IMR-90 (cell line): ENCODE data around the gene PRKAG3. TPM values are rescaled to one million over a fixed set of nuclear protein-coding genes. Genes with fewer than 3 reads are reported as not detected.

ENCODE experiments used
- ATAC-seq: fragments of 200-7000 bp; cut with Tn5 transposase; 2 replicates; pipeline ENCODE4 v1.9.1; 2020; ENCODE audit warnings: low read depth, mild to moderate bottlenecking, moderate library complexity
- BruUV-seq: library from RNA; stranded (reverse); fragments of 400-500 nt; replicated peaks from 2 replicates; lab custom pipeline; 2021; lab: Mats Ljungman, UMichigan
- CTCF ChIA-PET: fragments of 300-600 bp; formaldehyde crosslinking; extraction: SDS; loops from one replicate; lab custom pipeline; 2021; ENCODE audit warnings: antibody characterized with exemption; lab: Yijun Ruan, JAX
- POLR2A ChIA-PET: fragments of 300-600 bp; sonication (Branson Sonifier 250); formaldehyde crosslinking; loops from one replicate; lab custom pipeline; 2022; ENCODE audit warnings: antibody characterized with exemption; ENCODE audit not compliant: unreplicated experiment; lab: Charles Lee
- DNase-seq: peaks from one replicate; pipeline ENCODE4 v3.0.0; 2013
- H2AFZ ChIP-seq: replicated peaks from 2 replicates; pipeline ENCODE3; 2013; ENCODE audit warnings: low read length, mild to moderate bottlenecking; ENCODE audit not compliant: poor library complexity
- H2AK5ac ChIP-seq: 2 replicates; pipeline ENCODE4 v1.6.1; 2013; ENCODE audit warnings: low read depth, low read length, inconsistent platforms
- H2AK9ac ChIP-seq: replicated peaks from 2 replicates; pipeline ENCODE3; 2013; ENCODE audit warnings: mild to moderate bottlenecking, low read depth, low read length, moderate library complexity; ENCODE audit not compliant: poor library complexity
- H2BK120ac ChIP-seq: 2 replicates; pipeline ENCODE4 v1.6.1; 2013; ENCODE audit warnings: low read depth, low read length, inconsistent platforms
- H2BK15ac ChIP-seq: 3 replicates; pipeline ENCODE4 v1.6.1; 2013; ENCODE audit warnings: low read depth, low read length, inconsistent platforms
- H2BK20ac ChIP-seq: 2 replicates; pipeline ENCODE4 v1.6.1; 2013; ENCODE audit warnings: low read depth, mild to moderate bottlenecking, inconsistent platforms, low read length, moderate library complexity
- H2BK5ac ChIP-seq: 2 replicates; pipeline ENCODE4 v1.6.1; 2013; ENCODE audit warnings: mild to moderate bottlenecking, low read depth, low read length, inconsistent platforms; ENCODE audit not compliant: poor library complexity, severe bottlenecking
- H3K14ac ChIP-seq: replicated peaks from 2 replicates; pipeline ENCODE4 v1.6.1; 2013; ENCODE audit warnings: low read depth, low read length, inconsistent platforms
- H3K18ac ChIP-seq: 2 replicates; pipeline ENCODE4 v1.6.1; 2013; ENCODE audit warnings: low read depth, low read length, control low read depth
- H3K23ac ChIP-seq: 2 replicates; pipeline ENCODE4 v1.6.1; 2013; ENCODE audit warnings: low read depth, low read length, inconsistent platforms
- H3K27ac ChIP-seq: 2 replicates; pipeline ENCODE4 v1.5.1; 2013; ENCODE audit warnings: mild to moderate bottlenecking, control low read depth, low read length; ENCODE audit not compliant: insufficient read depth
- H3K27me3 ChIP-seq: 2 replicates; pipeline ENCODE4 v1.6.1; 2013; ENCODE audit warnings: low read length; ENCODE audit not compliant: control insufficient read depth, insufficient read depth
- H3K36me3 ChIP-seq: 2 replicates; pipeline ENCODE4 v1.6.1; 2013; ENCODE audit warnings: low read length, mixed read lengths; ENCODE audit not compliant: control insufficient read depth, insufficient read depth
- H3K4ac ChIP-seq: 2 replicates; pipeline ENCODE4 v1.6.1; 2013; ENCODE audit warnings: low read depth, low read length, inconsistent platforms
- H3K4me1 ChIP-seq: 2 replicates; pipeline ENCODE4 v1.6.1; 2013; ENCODE audit warnings: low read length, mixed read lengths; ENCODE audit not compliant: control insufficient read depth, insufficient read depth
- H3K4me2 ChIP-seq: 2 replicates; pipeline ENCODE4 v1.6.1; 2013; ENCODE audit warnings: low read depth, mild to moderate bottlenecking, control low read depth, low read length, moderate library complexity
- H3K4me3 ChIP-seq: 2 replicates; pipeline ENCODE4 v1.5.1; 2013; ENCODE audit warnings: low read depth, mild to moderate bottlenecking, control low read depth, low read length, moderate library complexity; ENCODE audit not compliant: insufficient read depth
- H3K56ac ChIP-seq: 2 replicates; pipeline ENCODE4 v1.6.1; 2013; ENCODE audit warnings: low read length, inconsistent platforms; ENCODE audit not compliant: insufficient read depth; ENCODE audit errors: extremely low read depth
- H3K79me1 ChIP-seq, 2 experiments: 2 replicates each; pipeline ENCODE4 v1.6.1; 2013; ENCODE audit warnings: low read length in 2 of 2, inconsistent platforms in 1 of 2, low read depth in 1 of 2
- H3K9ac ChIP-seq: 2 replicates; pipeline ENCODE4 v1.6.1; 2013; ENCODE audit warnings: low read depth, low read length, control low read depth
- H3K9me1 ChIP-seq: 2 replicates; pipeline ENCODE4 v1.6.1; 2013; ENCODE audit warnings: low read length, inconsistent platforms; ENCODE audit not compliant: insufficient read depth
- H3K9me3 ChIP-seq: 2 replicates; pipeline ENCODE4 v1.6.1; 2013; ENCODE audit warnings: low read length; ENCODE audit not compliant: control insufficient read depth, insufficient read depth
- H4K20me1 ChIP-seq: 2 replicates; pipeline ENCODE4 v1.6.1; 2013; ENCODE audit warnings: low read length, inconsistent platforms; ENCODE audit not compliant: insufficient read depth
- H4K5ac ChIP-seq: 2 replicates; pipeline ENCODE4 v1.6.1; 2013; ENCODE audit warnings: mild to moderate bottlenecking, low read depth, low read length, control low read depth
- H4K8ac ChIP-seq, 2 experiments: 2 replicates each; pipeline ENCODE4 v1.6.1; 2013; ENCODE audit warnings: low read depth in 2 of 2, low read length in 2 of 2, control low read depth in 1 of 2, inconsistent platforms in 1 of 2
- H4K91ac ChIP-seq: 2 replicates; pipeline ENCODE4 v1.6.1; 2013; ENCODE audit warnings: low read depth, low read length, inconsistent platforms; ENCODE audit not compliant: insufficient read depth
- BHLHE40 ChIP-seq: fragments of 150-350 bp; IDR thresholded peaks from 2 replicates; pipeline ENCODE4 v1.6.1; 2016; ENCODE audit warnings: mild to moderate bottlenecking, low read depth, low read length
- CEBPB ChIP-seq: IDR thresholded peaks from 2 replicates; pipeline ENCODE4 v1.6.1; 2012; ENCODE audit warnings: low read depth, low read length, improper control_type of control experiment
- CHD1 ChIP-seq: IDR thresholded peaks from 2 replicates; pipeline ENCODE4 v1.6.1; 2012; ENCODE audit warnings: low read depth, low read length, improper control_type of control experiment
- FOS ChIP-seq: fragments of 150-350 bp; IDR thresholded peaks from 2 replicates; pipeline ENCODE4 v1.6.1; 2016; ENCODE audit warnings: low read depth, low read length
- MAFK ChIP-seq: IDR thresholded peaks from 2 replicates; pipeline ENCODE4 v1.6.1; 2012; ENCODE audit warnings: low read depth, low read length, improper control_type of control experiment
- MAZ ChIP-seq: IDR thresholded peaks from 2 replicates; pipeline ENCODE4 v1.6.1; 2012; ENCODE audit warnings: low read depth, mild to moderate bottlenecking, low read length, improper control_type of control experiment, moderate library complexity, borderline replicate concordance
- MXI1 ChIP-seq: IDR thresholded peaks from 2 replicates; pipeline ENCODE4 v1.6.1; 2012; ENCODE audit warnings: low read depth, mild to moderate bottlenecking, low read length, moderate library complexity, borderline replicate concordance
- NFE2L2 ChIP-seq: fragments of 150-350 bp; IDR thresholded peaks from 2 replicates; pipeline ENCODE4 v1.6.1; 2016; ENCODE audit warnings: low read depth, mild to moderate bottlenecking, low read length
- POLR2A ChIP-seq: IDR thresholded peaks from 2 replicates; pipeline ENCODE4 v1.6.1; 2012; ENCODE audit warnings: mild to moderate bottlenecking, low read depth, low read length
- RAD21 ChIP-seq: IDR thresholded peaks from 2 replicates; pipeline ENCODE4 v1.6.1; 2012; ENCODE audit warnings: low read length, improper control_type of control experiment
- RCOR1 ChIP-seq: IDR thresholded peaks from 2 replicates; pipeline ENCODE4 v1.6.1; 2012; ENCODE audit warnings: mild to moderate bottlenecking, low read length, improper control_type of control experiment; ENCODE audit not compliant: insufficient replicate concordance
- RFX5 ChIP-seq: IDR thresholded peaks from 2 replicates; pipeline ENCODE4 v1.8.0; 2012; ENCODE audit warnings: low read depth, mild to moderate bottlenecking, low read length, moderate library complexity
- SMC3 ChIP-seq: fragments of 150-350 bp; IDR thresholded peaks from 2 replicates; pipeline ENCODE4 v1.6.1; 2016; ENCODE audit warnings: low read depth, mild to moderate bottlenecking, antibody characterized with exemption, low read length, moderate library complexity
- WGBS, 2 experiments: methylation state at CpG; one replicate each; pipeline versions ENCODE4 v1.1.5 to v1.1.7; 2013; ENCODE audit warnings: missing lambda C conversion rate in 2 of 2; ENCODE audit not compliant: insufficient read length in 1 of 2; ENCODE audit errors: extremely low coverage in 2 of 2; 5-methylcytosine and 5-hydroxymethylcytosine counted together
- dilution Hi-C: fragments of 300-500 bp; cut with HindIII; formaldehyde crosslinking; loops from one replicate; pipeline ENCODE4 v1.14.3; 2018; ENCODE audit warnings: low sequenced_read_pairs; ENCODE audit not compliant: unreplicated experiment
- in situ Hi-C: fragments of 300-500 bp; cut with MboI; formaldehyde crosslinking; loops from 3 replicates; pipeline ENCODE4 v1.14.3; 2019; ENCODE audit warnings: low sequenced_read_pairs, inconsistent platforms, mixed read lengths
- intact Hi-C: fragments of 100-400 bp; cut with micrococcal nuclease; formaldehyde crosslinking; loops from 2 replicates; pipeline ENCODE4 v1.10.0; 2022
- polyA plus RNA-seq, 3 experiments: library from polyadenylated mRNA; depleted of rRNA; stranded (reverse); fragments of >200 nt; gene quantifications; 2 replicates each; pipeline ENCODE4 v1.2.3, GENCODE V29; 2012; ENCODE audit warnings: low replicate concordance in 1 of 3
- total RNA-seq: library from RNA; depleted of rRNA; stranded (reverse); fragments of >200 nt; gene quantifications from 2 replicates; pipeline ENCODE4 v1.2.3, GENCODE V29; 2012
- TF ChIP-seq, protein P1 (sequence below): fragments of 150-350 bp; IDR thresholded peaks from 2 replicates; pipeline ENCODE4 v1.6.1; 2017; ENCODE audit warnings: mild to moderate bottlenecking, antibody characterized with exemption, low read length, low read depth
- TF ChIP-seq, protein P2 (sequence below): conservative IDR thresholded peaks from 2 replicates; pipeline ENCODE4 v1.5.1; 2012; ENCODE audit warnings: mild to moderate bottlenecking, low read depth, low read length, improper control_type of control experiment
- TF ChIP-seq, protein P3 (sequence below): fragments of 150-350 bp; IDR thresholded peaks from 2 replicates; pipeline ENCODE4 v1.6.1; 2016; ENCODE audit warnings: low read depth, mild to moderate bottlenecking, low read length, moderate library complexity, borderline replicate concordance

PRKAG3 gene
- total and polyA plus RNA-seq, 2 of the 4 experiments (the other 2 are of a cell fraction) = not detected

DNA sequence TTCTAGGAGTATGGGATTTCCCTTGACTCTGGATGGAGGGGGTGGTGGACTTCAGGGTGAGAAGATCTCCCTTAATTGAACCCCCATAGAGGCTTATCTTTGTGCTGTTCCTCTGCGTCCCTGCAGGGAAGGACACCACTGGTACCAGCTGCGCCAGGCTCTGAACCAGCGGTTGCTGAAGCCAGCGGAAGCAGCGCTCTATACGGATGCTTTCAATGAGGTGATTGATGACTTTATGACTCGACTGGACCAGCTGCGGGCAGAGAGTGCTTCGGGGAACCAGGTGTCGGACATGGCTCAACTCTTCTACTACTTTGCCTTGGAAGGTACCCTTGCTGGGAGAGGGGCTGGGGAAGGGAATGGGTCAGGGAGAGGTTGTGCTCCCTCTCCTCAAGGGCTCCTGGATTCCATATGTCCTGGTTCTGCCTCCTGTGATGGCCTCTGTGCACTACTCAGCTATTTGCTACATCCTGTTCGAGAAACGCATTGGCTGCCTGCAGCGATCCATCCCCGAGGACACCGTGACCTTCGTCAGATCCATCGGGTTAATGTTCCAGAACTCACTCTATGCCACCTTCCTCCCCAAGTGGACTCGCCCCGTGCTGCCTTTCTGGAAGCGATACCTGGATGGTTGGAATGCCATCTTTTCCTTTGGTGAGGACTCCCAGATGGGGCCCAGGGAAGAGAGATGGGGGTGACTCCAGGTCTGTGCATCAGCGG lies 19.3 kb downstream of the PRKAG3 start:
- Histone ChIP-seq H2BK20ac (no peak overlapping the region), H3K56ac (no peak overlapping the region), H3K4me2 (no peak overlapping the region), H2AK9ac (no peak overlapping the region), H3K4me3 (no peak overlapping the region), H2AFZ (no peak overlapping the region), H3K4ac (no peak overlapping the region), H3K14ac (no peak overlapping the region), H3K9ac (no peak overlapping the region), H4K91ac (no peak overlapping the region), H2BK120ac (no peak overlapping the region), H2AK5ac (no peak overlapping the region), H3K36me3 (peaks cover 24% of the 10 kb centered on the region), H4K5ac (no peak overlapping the region), H3K27ac (no peak overlapping the region), H2BK15ac (no peak overlapping the region), H2BK5ac (no peak overlapping the region), H3K4me1 (peaks cover 2% of the 10 kb centered on the region), H3K9me3 (no peaks in the 10 kb centered on the region), H4K20me1 (no peaks in the 10 kb centered on the region), H3K18ac (no peak overlapping the region), H3K23ac (no peak overlapping the region), H3K27me3 (no peaks in the 10 kb centered on the region; the same call in 1 of the 2 replicates), H4K8ac (no peak overlapping the region), H3K79me1 (no peaks in the 10 kb centered on the region; a peak in 1 of 4 replicates), H3K9me1 (peaks cover 5% of the 10 kb centered on the region; the same call in 1 of the 2 replicates)
- ChIA-PET POLR2A (no interaction called here), CTCF (no interaction called here)
- dilution Hi-C loops (no loop called here), intact Hi-C loops (no loop called here), in situ Hi-C loops (no loop called here)
- TF ChIP-seq, protein P1, sequence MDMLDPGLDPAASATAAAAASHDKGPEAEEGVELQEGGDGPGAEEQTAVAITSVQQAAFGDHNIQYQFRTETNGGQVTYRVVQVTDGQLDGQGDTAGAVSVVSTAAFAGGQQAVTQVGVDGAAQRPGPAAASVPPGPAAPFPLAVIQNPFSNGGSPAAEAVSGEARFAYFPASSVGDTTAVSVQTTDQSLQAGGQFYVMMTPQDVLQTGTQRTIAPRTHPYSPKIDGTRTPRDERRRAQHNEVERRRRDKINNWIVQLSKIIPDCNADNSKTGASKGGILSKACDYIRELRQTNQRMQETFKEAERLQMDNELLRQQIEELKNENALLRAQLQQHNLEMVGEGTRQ = no peak
- TF ChIP-seq POLR2A (no peak), MAFK (no peak), BHLHE40 (no peak), FOS (no peak), MAZ (no peak), RAD21 (no peak), CHD1 (no peak), RCOR1 (no peak), NFE2L2 (no peak), CEBPB (no peak), RFX5 (no peak), MXI1 (no peak), SMC3 (no peak)
- TF ChIP-seq, protein P2, sequence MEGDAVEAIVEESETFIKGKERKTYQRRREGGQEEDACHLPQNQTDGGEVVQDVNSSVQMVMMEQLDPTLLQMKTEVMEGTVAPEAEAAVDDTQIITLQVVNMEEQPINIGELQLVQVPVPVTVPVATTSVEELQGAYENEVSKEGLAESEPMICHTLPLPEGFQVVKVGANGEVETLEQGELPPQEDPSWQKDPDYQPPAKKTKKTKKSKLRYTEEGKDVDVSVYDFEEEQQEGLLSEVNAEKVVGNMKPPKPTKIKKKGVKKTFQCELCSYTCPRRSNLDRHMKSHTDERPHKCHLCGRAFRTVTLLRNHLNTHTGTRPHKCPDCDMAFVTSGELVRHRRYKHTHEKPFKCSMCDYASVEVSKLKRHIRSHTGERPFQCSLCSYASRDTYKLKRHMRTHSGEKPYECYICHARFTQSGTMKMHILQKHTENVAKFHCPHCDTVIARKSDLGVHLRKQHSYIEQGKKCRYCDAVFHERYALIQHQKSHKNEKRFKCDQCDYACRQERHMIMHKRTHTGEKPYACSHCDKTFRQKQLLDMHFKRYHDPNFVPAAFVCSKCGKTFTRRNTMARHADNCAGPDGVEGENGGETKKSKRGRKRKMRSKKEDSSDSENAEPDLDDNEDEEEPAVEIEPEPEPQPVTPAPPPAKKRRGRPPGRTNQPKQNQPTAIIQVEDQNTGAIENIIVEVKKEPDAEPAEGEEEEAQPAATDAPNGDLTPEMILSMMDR = no peak
- TF ChIP-seq, protein P3, sequence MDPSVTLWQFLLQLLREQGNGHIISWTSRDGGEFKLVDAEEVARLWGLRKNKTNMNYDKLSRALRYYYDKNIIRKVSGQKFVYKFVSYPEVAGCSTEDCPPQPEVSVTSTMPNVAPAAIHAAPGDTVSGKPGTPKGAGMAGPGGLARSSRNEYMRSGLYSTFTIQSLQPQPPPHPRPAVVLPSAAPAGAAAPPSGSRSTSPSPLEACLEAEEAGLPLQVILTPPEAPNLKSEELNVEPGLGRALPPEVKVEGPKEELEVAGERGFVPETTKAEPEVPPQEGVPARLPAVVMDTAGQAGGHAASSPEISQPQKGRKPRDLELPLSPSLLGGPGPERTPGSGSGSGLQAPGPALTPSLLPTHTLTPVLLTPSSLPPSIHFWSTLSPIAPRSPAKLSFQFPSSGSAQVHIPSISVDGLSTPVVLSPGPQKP = no peak
- WGBS, 2 experiments = 98% methylated on average over 8 of the region's 21 CpGs; no CpG with 5 or more reads in 1 of the 2 experiments
- BruUV-seq = no TSS peak
- ATAC-seq = no peak
- DNase-seq = no peak
